ENCODE measurements around the gene MBD3. TPM values are rescaled to one million over a fixed set of nuclear protein-coding genes. Genes with fewer than 3 reads are reported as not detected.

Gene MBD3
- total RNA-seq, 4 donors from 2014 or later: 61.4 to 121 (median 68.7) TPM

DNA sequence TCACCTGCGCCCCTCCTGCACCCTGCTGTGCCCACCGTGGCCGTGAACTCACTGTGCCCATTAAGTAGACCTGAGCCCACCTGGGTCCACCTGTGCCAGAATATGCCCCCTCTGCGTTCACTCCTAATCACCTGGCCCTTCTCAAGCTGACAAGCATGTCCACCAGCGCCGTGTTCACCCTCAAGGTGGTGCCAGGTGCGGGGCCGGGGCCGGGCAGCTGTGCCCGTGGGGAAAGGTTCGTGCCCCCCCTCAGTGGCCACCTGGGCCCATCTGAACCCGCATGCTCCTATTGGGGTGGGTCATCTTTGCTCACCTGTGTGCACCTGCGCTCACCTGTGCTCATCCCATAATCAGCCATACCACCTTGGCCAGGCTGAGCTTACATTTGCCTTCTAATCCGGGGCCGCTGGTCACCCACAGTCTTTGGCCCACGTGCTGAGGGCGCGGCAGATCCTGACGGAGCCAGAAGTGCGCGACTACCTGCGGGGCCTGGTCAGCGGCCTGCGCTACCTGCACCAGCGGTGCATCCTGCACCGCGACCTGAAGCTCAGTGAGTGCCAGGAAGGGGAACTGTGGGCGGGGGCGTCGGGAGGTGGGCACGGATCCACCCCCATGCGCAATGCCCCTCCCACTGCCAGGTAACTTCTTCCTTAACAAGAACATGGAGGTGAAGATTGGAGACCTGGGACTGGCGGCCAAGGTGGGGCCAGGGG lies 66.4 kb downstream of the MBD3 start:
- TF ChIP-seq POLR2A (IDR thresholded peaks at IDR 0.05): no peak
- TF ChIP-seq, protein P1, sequence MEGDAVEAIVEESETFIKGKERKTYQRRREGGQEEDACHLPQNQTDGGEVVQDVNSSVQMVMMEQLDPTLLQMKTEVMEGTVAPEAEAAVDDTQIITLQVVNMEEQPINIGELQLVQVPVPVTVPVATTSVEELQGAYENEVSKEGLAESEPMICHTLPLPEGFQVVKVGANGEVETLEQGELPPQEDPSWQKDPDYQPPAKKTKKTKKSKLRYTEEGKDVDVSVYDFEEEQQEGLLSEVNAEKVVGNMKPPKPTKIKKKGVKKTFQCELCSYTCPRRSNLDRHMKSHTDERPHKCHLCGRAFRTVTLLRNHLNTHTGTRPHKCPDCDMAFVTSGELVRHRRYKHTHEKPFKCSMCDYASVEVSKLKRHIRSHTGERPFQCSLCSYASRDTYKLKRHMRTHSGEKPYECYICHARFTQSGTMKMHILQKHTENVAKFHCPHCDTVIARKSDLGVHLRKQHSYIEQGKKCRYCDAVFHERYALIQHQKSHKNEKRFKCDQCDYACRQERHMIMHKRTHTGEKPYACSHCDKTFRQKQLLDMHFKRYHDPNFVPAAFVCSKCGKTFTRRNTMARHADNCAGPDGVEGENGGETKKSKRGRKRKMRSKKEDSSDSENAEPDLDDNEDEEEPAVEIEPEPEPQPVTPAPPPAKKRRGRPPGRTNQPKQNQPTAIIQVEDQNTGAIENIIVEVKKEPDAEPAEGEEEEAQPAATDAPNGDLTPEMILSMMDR (IDR thresholded peaks at IDR 0.05): no peak
- TF ChIP-seq EP300 (IDR thresholded peaks at IDR 0.05; ENCODE audit: low read depth): no peak
- TF ChIP-seq POLR2AphosphoS5 (IDR thresholded peaks at IDR 0.05): no peak
- Histone ChIP-seq H3K4me1 (peaks cover 3 to 7% (median 6%) of the 10 kb centered on the region in 4 donors), H3K27ac (no peak overlapping the region), H3K36me3 (no peaks in the 10 kb centered on the region), H3K4me3 (no peak overlapping the region), H3K9me3 (no peaks in the 10 kb centered on the region), H3K27me3 (peaks cover 66% of the 10 kb centered on the region)
- in situ Hi-C loops (cut with MboI; ENCODE audit: low pct_ligation_motif_present in 1 of 4, low pct_unique_long_range_greater_than_20kb in 1 of 4, low sequenced_read_pairs in 3 of 4): loop anchor here (25.0 kb wide), 3 partner anchors 161 to 286 kb away; partner anchors contain the start of gene ATP8B3 (in 1 of the 4)
- intact Hi-C loops (cut with DNase I; ENCODE audit: low total_unique reads): no loop called here
- no peak for DNase-seq
- WGBS, 2 donors (ENCODE audit: low coverage in 1 of 2): 71% methylated on average over 28 of the region's 33 CpGs; no CpG with 5 or more reads in 1 of the 2 donors

DNA sequence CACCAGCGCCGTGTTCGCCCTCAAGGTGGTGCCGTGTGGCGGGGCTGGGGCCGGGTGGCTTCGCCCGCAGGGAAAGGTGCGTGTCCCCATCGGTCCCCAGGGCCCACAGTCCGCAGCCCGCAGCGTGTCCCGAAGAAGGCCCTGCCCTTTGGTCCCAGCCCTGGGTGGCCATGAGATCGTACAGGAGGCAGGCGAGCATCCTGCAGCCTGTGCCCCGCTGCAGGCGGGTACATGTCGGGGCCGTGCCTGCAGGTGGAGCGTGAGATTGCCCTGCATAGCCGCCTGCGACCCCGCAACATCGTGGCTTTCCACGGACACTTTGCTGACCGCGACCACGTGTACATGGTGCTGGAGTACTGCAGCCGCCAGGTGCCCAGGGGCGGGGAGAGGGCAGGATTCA lies 67.3 kb downstream of the MBD3 start:
- peaks cover 3 to 7% (median 6%) of the 10 kb centered on the region in 4 donors for H3K4me1 ChIP-seq
- intact Hi-C loops (cut with DNase I; ENCODE audit: low total_unique reads): no loop called here
- 53% methylated on average over 23 of the region's 31 CpGs; no CpG with 5 or more reads in 1 of the 2 donors for WGBS, 2 donors (ENCODE audit: low coverage in 1 of 2)
- no peak overlapping the region for H3K4me3 ChIP-seq
- no peak for DNase-seq
- no peak overlapping the region for H3K27ac ChIP-seq
- in situ Hi-C loops (cut with MboI; ENCODE audit: low pct_ligation_motif_present in 1 of 4, low pct_unique_long_range_greater_than_20kb in 1 of 4, low sequenced_read_pairs in 3 of 4): loop anchor here (25.0 kb wide), 3 partner anchors 162 to 287 kb away; partner anchors contain the start of gene ATP8B3 (in 1 of the 4)
- H3K27me3 ChIP-seq: peaks cover 69% of the 10 kb centered on the region
- no peaks in the 10 kb centered on the region for H3K36me3 ChIP-seq
- no peaks in the 10 kb centered on the region for H3K9me3 ChIP-seq
- TF ChIP-seq POLR2AphosphoS5 (IDR thresholded peaks at IDR 0.05) (no peak), POLR2A (IDR thresholded peaks at IDR 0.05) (no peak), EP300 (IDR thresholded peaks at IDR 0.05; ENCODE audit: low read depth) (no peak)
- TF ChIP-seq, protein P1 (IDR thresholded peaks at IDR 0.05): no peak

DNA sequence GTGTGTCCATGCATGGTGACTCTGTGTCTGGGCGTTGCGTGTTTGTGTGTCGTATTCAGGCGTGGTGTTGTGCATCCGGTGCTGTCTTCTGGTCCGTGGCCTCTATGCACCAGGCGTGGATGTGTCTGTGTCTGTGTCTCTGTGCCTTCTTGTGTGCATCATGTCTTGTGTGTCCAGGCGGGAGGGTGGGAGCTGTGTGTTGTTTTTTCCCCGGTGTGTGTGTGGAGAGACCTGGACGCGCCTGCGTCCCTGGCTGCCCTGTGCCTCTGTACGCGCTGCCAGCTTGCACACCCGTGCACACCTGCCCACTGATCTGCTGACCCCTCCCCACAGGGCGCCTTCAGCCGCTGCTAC lies 67.7 kb downstream of the MBD3 start:
- no peak for DNase-seq
- TF ChIP-seq POLR2AphosphoS5 (IDR thresholded peaks at IDR 0.05) (no peak), EP300 (IDR thresholded peaks at IDR 0.05; ENCODE audit: low read depth) (no peak), POLR2A (IDR thresholded peaks at IDR 0.05) (no peak)
- TF ChIP-seq, protein P1 (IDR thresholded peaks at IDR 0.05): no peak
- intact Hi-C loops (cut with DNase I; ENCODE audit: low total_unique reads) (no loop called here), in situ Hi-C loops (cut with MboI; ENCODE audit: low pct_ligation_motif_present in 1 of 4, low pct_unique_long_range_greater_than_20kb in 1 of 4, low sequenced_read_pairs in 3 of 4) (loop anchor here (25.0 kb wide), 3 partner anchors 162 to 287 kb away; partner anchors contain the start of gene ATP8B3 (in 1 of the 4))
- H3K4me1 ChIP-seq: peaks cover 3 to 7% (median 6%) of the 10 kb centered on the region in 4 donors
- 53% methylated on average over 17 of the region's 17 CpGs; no CpG with 5 or more reads in 1 of the 2 donors for WGBS, 2 donors (ENCODE audit: low coverage in 1 of 2)
- H3K4me3 ChIP-seq: no peak overlapping the region
- H3K27ac ChIP-seq: no peak overlapping the region
- H3K27me3 ChIP-seq: peaks cover 72% of the 10 kb centered on the region
- H3K36me3 ChIP-seq: no peaks in the 10 kb centered on the region
- no peaks in the 10 kb centered on the region for H3K9me3 ChIP-seq

DNA sequence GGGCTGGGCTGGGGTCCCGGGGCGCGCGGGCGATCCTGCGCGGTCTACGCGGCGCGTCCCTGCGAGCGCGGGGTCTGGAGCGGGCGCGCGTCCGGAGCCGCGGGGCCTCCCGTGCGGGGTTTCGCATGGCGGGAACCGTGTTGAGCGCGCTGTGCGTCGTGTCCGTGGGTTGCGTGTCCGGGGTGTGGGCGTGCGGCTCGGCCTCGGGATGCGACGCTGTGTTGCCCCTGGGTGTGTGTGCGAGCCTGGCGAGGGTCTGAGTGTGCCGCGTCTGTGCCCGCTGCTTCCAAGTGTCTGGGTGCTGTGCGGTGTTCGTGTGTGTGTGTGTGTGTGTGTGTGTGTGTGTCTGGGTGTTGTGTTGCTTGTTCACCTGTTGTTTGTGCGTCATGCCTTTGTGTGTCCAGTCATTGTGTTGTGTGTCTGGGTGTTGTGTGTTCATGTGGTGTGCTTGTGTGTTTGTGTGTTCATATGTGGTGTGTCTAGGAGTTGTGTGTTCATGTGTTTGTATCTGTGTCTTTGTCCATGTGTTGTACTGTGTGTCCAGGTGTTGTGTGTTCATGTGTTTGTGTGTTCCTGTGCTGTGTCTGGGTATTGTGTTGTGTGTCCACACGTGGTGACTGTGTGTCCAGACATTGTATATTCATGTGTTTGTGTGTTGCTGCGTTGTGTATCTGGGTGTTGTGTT lies 68.2 kb downstream of the MBD3 start:
- intact Hi-C loops (cut with DNase I; ENCODE audit: low total_unique reads) (no loop called here), in situ Hi-C loops (cut with MboI; ENCODE audit: low pct_ligation_motif_present in 1 of 4, low pct_unique_long_range_greater_than_20kb in 1 of 4, low sequenced_read_pairs in 3 of 4) (no loop called here)
- peaks cover 75% of the 10 kb centered on the region for H3K27me3 ChIP-seq
- H3K4me1 ChIP-seq: peaks cover 3 to 7% (median 6%) of the 10 kb centered on the region in 4 donors
- WGBS, 2 donors (ENCODE audit: low coverage in 1 of 2): 37 to 40% methylated on average over 1 to 7 of the region's 49 CpGs
- peak overlapping the region in 1 of 4 donors; percentile 20 for H3K4me3 ChIP-seq
- H3K9me3 ChIP-seq: no peaks in the 10 kb centered on the region
- no peaks in the 10 kb centered on the region for H3K36me3 ChIP-seq
- no peak for DNase-seq
- no peak overlapping the region for H3K27ac ChIP-seq
- TF ChIP-seq, protein P1 (IDR thresholded peaks at IDR 0.05): no peak
- TF ChIP-seq POLR2A (IDR thresholded peaks at IDR 0.05) (no peak), EP300 (IDR thresholded peaks at IDR 0.05; ENCODE audit: low read depth) (no peak), POLR2AphosphoS5 (IDR thresholded peaks at IDR 0.05) (no peak)

All from transverse colon (tissue), 4 donors.